Large intestine (tissue), 12 donors: ENCODE results near the gene STUB1. TPM values are rescaled to one million over a fixed set of nuclear protein-coding genes. Genes with fewer than 3 reads are reported as not detected.

Source experiments
- DNase-seq, 2 donors: peaks; one replicate each; pipeline versions ENCODE4 v3.0.0 to v3.0.0-alpha.2; 2013
- H3K27ac ChIP-seq: one replicate; pipeline ENCODE4 v1.5.1; 2013; ENCODE audit warnings: low read length
- H3K27me3 ChIP-seq: 2 replicates; pipeline ENCODE4 v1.6.1; 2013; ENCODE audit warnings: low read length; ENCODE audit not compliant: control insufficient read depth, insufficient read depth
- H3K36me3 ChIP-seq: 2 replicates; pipeline ENCODE4 v1.6.1; 2013; ENCODE audit warnings: low read length; ENCODE audit not compliant: control insufficient read depth, insufficient read depth
- H3K4me1 ChIP-seq: one replicate; pipeline ENCODE4 v1.6.1; 2013; ENCODE audit warnings: low read length; ENCODE audit not compliant: control insufficient read depth, insufficient read depth
- H3K4me3 ChIP-seq: one replicate; pipeline ENCODE4 v1.5.1; 2013; ENCODE audit warnings: low read length
- H3K9me3 ChIP-seq: one replicate; pipeline ENCODE4 v1.6.1; 2013; ENCODE audit warnings: mild to moderate bottlenecking, low read depth, low read length, moderate library complexity; ENCODE audit not compliant: control insufficient read depth
- WGBS: methylation state at CpG from one replicate; pipeline ENCODE4 v1.1.5; 2013; ENCODE audit warnings: low lambda C conversion rate; ENCODE audit not compliant: insufficient coverage; 5-methylcytosine and 5-hydroxymethylcytosine counted together
- long read RNA-seq, 11 donors: transcript quantifications; one replicate each; lab custom pipeline, GENCODE V29; 2026
- polyA plus RNA-seq: library from polyadenylated mRNA; unstranded; fragments of 120-200 nt; gene quantifications from one replicate; pipeline ENCODE4 v1.2.1, GENCODE V29; 2013

STUB1 gene
- polyA plus RNA-seq: 65.9 TPM
- long read RNA-seq, donor 1, transcript STUB1-201 (7 exons, 1,472 nt): major isoform, 24 of 39 reads
- long read RNA-seq, donor 1, partial matches to known transcripts: 14 of 39 reads
- long read RNA-seq, donor 1, other reads (novel, unspliced or antisense): 0 of 39 reads
- long read RNA-seq, donor 2, transcript STUB1-201 (7 exons, 1,472 nt): major isoform, 40 of 50 reads
- long read RNA-seq, donor 2, transcript STUB1-204 (6 exons, 875 nt): minor isoform, 10 of 50 reads
- long read RNA-seq, donor 2, partial matches to known transcripts: 0 of 50 reads
- long read RNA-seq, donor 2, other reads (novel, unspliced or antisense): 0 of 50 reads
- long read RNA-seq, donor 3: 0 reads
- long read RNA-seq, donor 4, partial matches to known transcripts: 0 of 4 reads
- long read RNA-seq, donor 4, other reads (novel, unspliced or antisense): 0 of 4 reads
- long read RNA-seq, donor 5, transcript STUB1-201 (7 exons, 1,472 nt): major isoform, 14 of 17 reads
- long read RNA-seq, donor 5, partial matches to known transcripts: 0 of 17 reads
- long read RNA-seq, donor 5, other reads (novel, unspliced or antisense): 0 of 17 reads
- long read RNA-seq, donor 6, transcript STUB1-201 (7 exons, 1,472 nt): major isoform, 44 of 49 reads
- long read RNA-seq, donor 6, partial matches to known transcripts: 0 of 49 reads
- long read RNA-seq, donor 6, other reads (novel, unspliced or antisense): 0 of 49 reads
- long read RNA-seq, donor 7, transcript STUB1-201 (7 exons, 1,472 nt): major isoform, 18 of 23 reads
- long read RNA-seq, donor 7, partial matches to known transcripts: 0 of 23 reads
- long read RNA-seq, donor 7, other reads (novel, unspliced or antisense): 0 of 23 reads
- long read RNA-seq, donor 8, transcript STUB1-204 (6 exons, 875 nt): minor isoform, 11 of 57 reads
- long read RNA-seq, donor 8, transcript STUB1-201 (7 exons, 1,472 nt): major isoform, 44 of 57 reads
- long read RNA-seq, donor 8, partial matches to known transcripts: 0 of 57 reads
- long read RNA-seq, donor 8, other reads (novel, unspliced or antisense): 0 of 57 reads
- long read RNA-seq, donor 9, transcript STUB1-204 (6 exons, 875 nt): minor isoform, 6 of 46 reads
- long read RNA-seq, donor 9, transcript STUB1-201 (7 exons, 1,472 nt): major isoform, 40 of 46 reads
- long read RNA-seq, donor 9, partial matches to known transcripts: 0 of 46 reads
- long read RNA-seq, donor 9, other reads (novel, unspliced or antisense): 0 of 46 reads
- long read RNA-seq, donor 10, transcript STUB1-201 (7 exons, 1,472 nt): major isoform, 55 of 59 reads
- long read RNA-seq, donor 10, partial matches to known transcripts: 0 of 59 reads
- long read RNA-seq, donor 10, other reads (novel, unspliced or antisense): 0 of 59 reads
- long read RNA-seq, donor 11, transcript STUB1-201 (7 exons, 1,472 nt): major isoform, 43 of 67 reads
- long read RNA-seq, donor 11, transcript STUB1-204 (6 exons, 875 nt): minor isoform, 5 of 67 reads
- long read RNA-seq, donor 11, partial matches to known transcripts: 13 of 67 reads
- long read RNA-seq, donor 11, other reads (novel, unspliced or antisense): 6 of 67 reads

DNA sequence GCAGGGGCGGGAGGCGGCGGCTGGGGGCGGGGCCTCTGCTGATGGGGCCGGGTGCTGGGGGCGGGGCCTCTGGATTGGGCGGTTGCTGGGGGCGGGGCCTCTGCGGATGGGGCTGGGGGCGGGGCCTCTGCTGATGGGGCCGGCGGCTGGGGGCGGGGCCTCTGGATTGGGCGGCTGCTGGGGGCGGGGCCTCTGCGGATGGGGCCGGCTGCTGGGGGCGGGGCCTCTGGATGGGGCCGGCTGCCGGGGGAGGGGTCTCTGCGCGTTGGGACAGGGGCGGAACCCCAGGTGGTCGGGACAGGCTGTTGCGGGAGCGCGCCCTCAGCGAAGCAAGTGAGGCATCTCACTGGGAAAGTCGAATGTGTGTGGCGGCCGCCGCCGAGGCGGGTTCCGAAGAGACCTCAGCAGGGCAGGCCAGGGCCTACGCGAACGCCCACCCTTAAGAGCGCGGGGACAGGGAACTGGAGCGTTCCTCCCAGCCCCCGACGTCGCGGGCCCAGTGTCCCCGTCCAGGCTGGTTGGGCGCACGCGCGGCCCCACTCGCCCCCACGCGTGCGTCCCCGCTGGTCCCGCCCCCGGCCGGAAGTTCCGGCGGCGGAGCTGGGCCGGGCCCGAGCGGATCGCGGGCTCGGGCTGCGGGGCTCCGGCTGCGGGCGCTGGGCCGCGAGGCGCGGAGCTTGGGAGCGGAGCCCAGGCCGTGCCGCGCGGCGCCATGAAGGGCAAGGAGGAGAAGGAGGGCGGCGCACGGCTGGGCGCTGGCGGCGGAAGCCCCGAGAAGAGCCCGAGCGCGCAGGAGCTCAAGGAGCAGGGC lies at the start of gene STUB1:
STUB1 (plus strand) TSS at position 597 of the 811 bp plus-strand sequence; CDS start at position 713, 116 bp downstream.
- peak within 1 kb of the TSS; percentile 82 for H3K4me3 ChIP-seq
- peaks cover 19% of the 10 kb centered on the region for H3K36me3 ChIP-seq
- H3K27me3 ChIP-seq: peaks cover 4% of the 10 kb centered on the region
- no CpG with 5 or more reads among the region's 91 CpGs for WGBS
- H3K27ac ChIP-seq: peak within 1 kb of the TSS; percentile 96
- peaks cover 6% of the 10 kb centered on the region for H3K9me3 ChIP-seq
- DNase-seq: peak; percentile 75 to 87
- H3K4me1 ChIP-seq: peaks cover 51% of the 10 kb centered on the region

DNA sequence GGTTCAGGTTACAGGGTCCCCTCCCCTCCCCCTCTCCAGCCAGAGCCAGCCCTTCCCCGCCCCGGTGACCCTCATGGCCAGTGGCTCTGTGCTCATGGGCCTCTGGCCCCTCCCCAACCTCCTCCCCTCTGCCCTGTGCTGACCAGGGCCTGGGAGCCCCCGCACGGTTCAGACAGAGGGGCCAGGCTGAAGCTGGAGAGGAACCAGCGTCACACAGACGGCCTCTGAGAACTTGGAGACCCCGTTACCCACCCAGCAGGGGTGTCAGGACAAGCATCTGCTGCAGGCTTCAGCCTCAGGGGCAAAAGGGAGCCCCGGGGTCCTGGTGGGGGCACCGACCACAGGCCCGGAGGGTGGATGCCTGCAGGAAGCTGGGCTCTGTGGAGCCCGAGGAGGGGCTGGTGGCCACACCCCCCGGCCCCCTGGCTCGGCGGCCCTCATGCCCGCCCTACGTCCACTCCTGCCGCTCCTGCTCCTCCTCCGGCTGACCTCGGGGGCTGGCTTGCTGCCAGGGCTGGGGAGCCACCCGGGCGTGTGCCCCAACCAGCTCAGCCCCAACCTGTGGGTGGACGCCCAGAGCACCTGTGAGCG lies 49.3 kb upstream of the STUB1 start, which contains the start of gene WFIKKN1:
WFIKKN1 (plus strand) TSS at position 171 of the 591 bp plus-strand sequence; CDS start at position 440, 269 bp downstream.
- DNase-seq: peak in 1 of 2 donors; percentile 44
- H3K4me1 ChIP-seq: peaks cover 22% of the 10 kb centered on the region
- WGBS: no CpG with 5 or more reads among the region's 23 CpGs
- peaks cover 3% of the 10 kb centered on the region for H3K27me3 ChIP-seq
- peaks cover 7% of the 10 kb centered on the region for H3K9me3 ChIP-seq
- H3K27ac ChIP-seq: no peak within 1 kb of the TSS
- H3K4me3 ChIP-seq: no peak within 1 kb of the TSS
- H3K36me3 ChIP-seq: peaks cover 36% of the 10 kb centered on the region

DNA sequence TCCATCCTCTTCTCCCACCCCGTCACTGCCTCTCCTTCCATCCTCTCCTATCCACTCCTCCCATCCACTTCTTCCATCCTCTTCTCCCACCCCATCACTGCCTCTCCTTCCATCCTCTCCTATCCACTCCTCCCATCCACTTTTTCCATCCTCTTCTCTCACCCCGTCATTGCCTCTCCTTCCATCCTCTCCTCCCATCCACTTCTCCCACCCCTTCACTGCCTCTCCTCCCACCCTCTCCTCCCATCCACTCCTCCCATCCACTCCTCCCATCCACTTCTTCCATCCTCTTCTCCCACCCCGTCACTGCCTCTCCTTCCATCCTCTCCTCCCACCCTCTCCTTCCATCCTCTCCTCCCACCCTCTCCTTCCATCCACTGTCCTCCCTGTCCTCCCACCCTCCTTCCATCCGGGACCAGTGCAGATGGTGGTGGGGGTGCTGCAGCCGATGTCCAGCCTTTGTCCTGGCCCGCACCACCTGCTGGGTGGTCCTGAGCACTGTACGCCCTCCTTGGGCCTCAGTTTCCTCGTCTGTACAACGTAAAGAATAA lies 48.3 kb upstream of the STUB1 start:
- no peak for DNase-seq
- WGBS: 9% methylated on average over 2 of the region's 9 CpGs
- H3K4me3 ChIP-seq: no peak overlapping the region
- peaks cover 3% of the 10 kb centered on the region for H3K27me3 ChIP-seq
- H3K4me1 ChIP-seq: peaks cover 22% of the 10 kb centered on the region
- no peak overlapping the region for H3K27ac ChIP-seq
- H3K36me3 ChIP-seq: peaks cover 30% of the 10 kb centered on the region
- H3K9me3 ChIP-seq: peaks cover 3% of the 10 kb centered on the region

DNA sequence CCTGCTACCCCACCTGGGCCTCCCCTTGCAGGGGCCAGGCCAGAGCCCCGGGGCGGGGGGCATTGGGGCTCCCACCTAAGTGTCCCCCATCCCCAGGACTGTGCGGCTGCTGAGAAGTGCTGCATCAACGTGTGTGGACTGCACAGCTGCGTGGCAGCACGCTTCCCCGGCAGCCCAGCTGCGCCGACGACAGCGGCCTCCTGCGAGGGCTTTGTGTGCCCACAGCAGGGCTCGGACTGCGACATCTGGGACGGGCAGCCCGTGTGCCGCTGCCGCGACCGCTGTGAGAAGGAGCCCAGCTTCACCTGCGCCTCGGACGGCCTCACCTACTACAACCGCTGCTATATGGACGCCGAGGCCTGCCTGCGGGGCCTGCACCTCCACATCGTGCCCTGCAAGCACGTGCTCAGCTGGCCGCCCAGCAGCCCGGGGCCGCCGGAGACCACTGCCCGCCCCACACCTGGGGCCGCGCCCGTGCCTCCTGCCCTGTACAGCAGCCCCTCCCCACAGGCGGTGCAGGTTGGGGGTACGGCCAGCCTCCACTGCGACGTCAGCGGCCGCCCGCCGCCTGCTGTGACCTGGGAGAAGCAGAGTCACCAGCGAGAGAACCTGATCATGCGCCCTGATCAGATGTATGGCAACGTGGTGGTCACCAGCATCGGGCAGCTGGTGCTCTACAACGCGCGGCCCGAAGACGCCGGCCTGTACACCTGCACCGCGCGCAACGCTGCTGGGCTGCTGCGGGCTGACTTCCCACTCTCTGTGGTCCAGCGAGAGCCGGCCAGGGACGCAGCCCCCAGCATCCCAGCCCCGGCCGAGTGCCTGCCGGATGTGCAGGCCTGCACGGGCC lies 47.5 kb upstream of the STUB1 start:
- WGBS: no CpG with 5 or more reads among the region's 67 CpGs
- no peak overlapping the region for H3K27ac ChIP-seq
- no peak for DNase-seq
- peaks cover 22% of the 10 kb centered on the region for H3K36me3 ChIP-seq
- H3K4me1 ChIP-seq: peaks cover 28% of the 10 kb centered on the region
- H3K4me3 ChIP-seq: no peak overlapping the region
- peaks cover 3% of the 10 kb centered on the region for H3K9me3 ChIP-seq
- peaks cover 3% of the 10 kb centered on the region for H3K27me3 ChIP-seq

DNA sequence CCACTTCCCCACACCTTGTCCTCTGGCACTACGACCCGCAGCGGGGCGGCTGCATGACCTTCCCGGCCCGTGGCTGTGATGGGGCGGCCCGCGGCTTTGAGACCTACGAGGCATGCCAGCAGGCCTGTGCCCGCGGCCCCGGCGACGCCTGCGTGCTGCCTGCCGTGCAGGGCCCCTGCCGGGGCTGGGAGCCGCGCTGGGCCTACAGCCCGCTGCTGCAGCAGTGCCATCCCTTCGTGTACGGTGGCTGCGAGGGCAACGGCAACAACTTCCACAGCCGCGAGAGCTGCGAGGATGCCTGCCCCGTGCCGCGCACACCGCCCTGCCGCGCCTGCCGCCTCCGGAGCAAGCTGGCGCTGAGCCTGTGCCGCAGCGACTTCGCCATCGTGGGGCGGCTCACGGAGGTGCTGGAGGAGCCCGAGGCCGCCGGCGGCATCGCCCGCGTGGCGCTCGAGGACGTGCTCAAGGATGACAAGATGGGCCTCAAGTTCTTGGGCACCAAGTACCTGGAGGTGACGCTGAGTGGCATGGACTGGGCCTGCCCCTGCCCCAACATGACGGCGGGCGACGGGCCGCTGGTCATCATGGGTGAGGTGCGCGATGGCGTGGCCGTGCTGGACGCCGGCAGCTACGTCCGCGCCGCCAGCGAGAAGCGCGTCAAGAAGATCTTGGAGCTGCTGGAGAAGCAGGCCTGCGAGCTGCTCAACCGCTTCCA lies 46.7 kb upstream of the STUB1 start:
- no CpG with 5 or more reads among the region's 74 CpGs for WGBS
- Histone ChIP-seq H3K36me3 (peaks cover 16% of the 10 kb centered on the region), H3K4me1 (peaks cover 30% of the 10 kb centered on the region)

DNA sequence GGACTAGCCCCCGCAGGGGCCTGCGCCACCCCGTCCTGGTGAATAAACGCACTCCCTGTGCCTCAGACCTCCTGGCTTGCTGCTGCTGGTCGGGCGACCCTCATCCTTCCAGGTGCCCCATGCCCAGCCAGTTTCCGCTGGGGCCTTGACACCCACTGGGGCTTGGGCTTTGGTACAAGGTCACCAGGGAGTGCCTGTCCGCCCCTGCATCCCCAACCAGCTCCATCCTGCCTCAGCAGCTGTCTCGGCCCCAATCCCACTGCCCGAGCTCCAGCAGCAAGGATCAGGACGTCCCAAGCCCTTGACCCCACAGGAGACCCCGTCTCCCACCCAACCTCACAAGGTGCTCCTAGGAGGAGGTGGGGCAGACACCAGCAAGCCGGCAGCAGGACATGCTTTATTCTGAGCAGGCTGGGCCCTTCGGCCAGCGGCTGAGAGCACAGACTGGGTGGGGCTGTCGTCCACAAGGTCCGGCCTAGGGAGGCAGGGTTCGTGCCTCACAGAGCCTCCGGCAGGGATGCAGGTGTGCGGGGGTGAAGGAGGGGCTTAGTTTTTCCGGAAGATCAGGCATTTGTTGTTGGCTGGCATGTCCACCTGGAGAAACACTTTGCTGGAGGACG lies 46.0 kb upstream of the STUB1 start:
- H3K36me3 ChIP-seq: peaks cover 11% of the 10 kb centered on the region
- H3K4me1 ChIP-seq: peaks cover 30% of the 10 kb centered on the region
- no CpG with 5 or more reads among the region's 22 CpGs for WGBS
- H3K9me3 ChIP-seq: peaks cover 3% of the 10 kb centered on the region
- no peak overlapping the region for H3K27ac ChIP-seq
- no peak overlapping the region for H3K4me3 ChIP-seq
- peaks cover 3% of the 10 kb centered on the region for H3K27me3 ChIP-seq
- no peak for DNase-seq

More for the DNA sequence above, 46.7 kb upstream of the STUB1 start:
- Histone ChIP-seq H3K27ac (no peak overlapping the region), H3K9me3 (peaks cover 3% of the 10 kb centered on the region), H3K27me3 (peaks cover 3% of the 10 kb centered on the region), H3K4me3 (no peak overlapping the region)
- DNase-seq: no peak

DNA sequence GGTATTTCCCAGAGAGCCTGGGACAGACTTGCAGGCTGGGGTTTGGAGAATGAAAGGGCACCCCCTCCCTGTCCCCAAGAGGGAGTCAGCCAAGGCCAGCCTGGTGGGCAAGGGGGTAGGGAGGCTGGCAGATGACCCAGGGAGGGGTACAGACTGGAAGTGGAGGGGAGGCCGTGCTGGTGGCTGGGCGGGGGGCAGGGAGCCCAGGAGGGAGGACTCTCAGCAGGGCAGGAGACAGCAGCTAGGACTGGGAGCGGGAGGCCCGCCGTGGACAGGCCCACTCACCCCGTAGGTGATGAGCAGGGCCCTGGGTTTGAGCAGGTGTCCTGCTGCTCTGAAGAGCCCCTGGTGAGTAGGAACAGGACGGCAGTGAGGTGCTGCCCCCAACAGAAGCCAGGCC lies 45.2 kb upstream of the STUB1 start:
- Histone ChIP-seq H3K27ac (no peak overlapping the region), H3K36me3 (peaks cover 8% of the 10 kb centered on the region), H3K4me1 (peaks cover 25% of the 10 kb centered on the region), H3K4me3 (peak overlapping the region; percentile 78), H3K9me3 (peaks cover 3% of the 10 kb centered on the region), H3K27me3 (peaks cover 3% of the 10 kb centered on the region)
- WGBS: no CpG with 5 or more reads among the region's 7 CpGs
- DNase-seq: no peak
